ENCODE data around the gene EEPD1. TPM values are rescaled to one million over a fixed set of nuclear protein-coding genes. Genes with fewer than 3 reads are reported as not detected.
"Not testable (repeated sequence)": the region's sequence is repeated elsewhere in the genome, so short reads cannot be mapped to it uniquely, and the experiment has no call there.

EEPD1 gene
- total and polyA plus RNA-seq, 7 experiments from 2014 or later: 2.2 to 15.8 (median 11.3) TPM

- ATAC-seq: no peak
- H3K36me3 ChIP-seq (ENCODE audit: control insufficient read depth in 2 of 3, insufficient read depth in 3 of 3, low read length in 3 of 3): no peaks in the 10 kb centered on the region
- H3K9me3 Mint-ChIP-seq: no peaks in the 10 kb centered on the region
- no peak overlapping the region for H3K4me3 Mint-ChIP-seq
- no peaks in the 10 kb centered on the region for H3K27me3 ChIP-seq (ENCODE audit: control insufficient read depth in 2 of 2, insufficient read depth in 2 of 2, low read length in 2 of 2)
- no peaks in the 10 kb centered on the region for H3K9me3 ChIP-seq (ENCODE audit: control insufficient read depth in 2 of 3, low read length in 3 of 3)
- ChIA-PET CTCF (no interaction called here), POLR2A (no interaction called here)
- peaks cover 0 to 18% (median 0%) of the 10 kb centered on the region in 5 donors for H3K27me3 Mint-ChIP-seq
- H3K27ac Mint-ChIP-seq: no peak overlapping the region
- H3K4me3 ChIP-seq (ENCODE audit: low read length): no peak overlapping the region
- intact Hi-C loops (cut with micrococcal nuclease): no loop called here
- H3K36me3 Mint-ChIP-seq: no peaks in the 10 kb centered on the region
- H3K4me1 Mint-ChIP-seq: peaks cover 0 to 8% (median 6%) of the 10 kb centered on the region in 7 donors
- H3K27ac ChIP-seq (ENCODE audit: low read depth, low read length): no peak overlapping the region
- DNase-seq: no peak
- peaks cover 0 to 5% of the 10 kb centered on the region in 2 donors for H3K4me1 ChIP-seq (ENCODE audit: control insufficient read depth in 2 of 2, insufficient read depth in 2 of 2, low read length in 2 of 2)
Measured at GRCh38 chr7:36148422-36149065, 4.5 kb upstream of the EEPD1 start.

- H3K27me3 ChIP-seq (ENCODE audit: control insufficient read depth in 2 of 2, insufficient read depth in 2 of 2, low read length in 2 of 2); H3K9me3 Mint-ChIP-seq; intact Hi-C loops (cut with micrococcal nuclease); H3K4me3 Mint-ChIP-seq; H3K27ac ChIP-seq (ENCODE audit: low read depth, low read length); POLR2A ChIA-PET; DNase-seq; H3K36me3 ChIP-seq (ENCODE audit: control insufficient read depth in 2 of 3, insufficient read depth in 3 of 3, low read length in 3 of 3); H3K36me3 Mint-ChIP-seq; H3K4me3 ChIP-seq (ENCODE audit: low read length); CTCF ChIA-PET; H3K9me3 ChIP-seq (ENCODE audit: control insufficient read depth in 2 of 3, low read length in 3 of 3); H3K27ac Mint-ChIP-seq; ATAC-seq: not testable (repeated sequence)
- Mint-ChIP-seq H3K4me1 (peaks cover 4 to 13% (median 11%) of the 10 kb centered on the region in 7 donors), H3K27me3 (peaks cover 0 to 24% (median 0%) of the 10 kb centered on the region in 5 donors)
- H3K4me1 ChIP-seq (ENCODE audit: control insufficient read depth in 2 of 2, insufficient read depth in 2 of 2, low read length in 2 of 2): peaks cover 6 to 12% of the 10 kb centered on the region in 2 donors
Measured at GRCh38 chr7:36149240-36149639, 3.8 kb upstream of the EEPD1 start.

- Histone ChIP-seq H3K36me3 (ENCODE audit: control insufficient read depth in 2 of 3, insufficient read depth in 3 of 3, low read length in 3 of 3) (no peaks in the 10 kb centered on the region), H3K27me3 (ENCODE audit: control insufficient read depth in 2 of 2, insufficient read depth in 2 of 2, low read length in 2 of 2) (no peaks in the 10 kb centered on the region), H3K27ac (ENCODE audit: low read depth, low read length) (no peak overlapping the region), H3K4me3 (ENCODE audit: low read length) (no peak overlapping the region), H3K4me1 (ENCODE audit: control insufficient read depth in 2 of 2, insufficient read depth in 2 of 2, low read length in 2 of 2) (peaks cover 7 to 16% of the 10 kb centered on the region in 2 donors), H3K9me3 (ENCODE audit: control insufficient read depth in 2 of 3, low read length in 3 of 3) (no peaks in the 10 kb centered on the region)
- no peak for ATAC-seq
- peak overlapping the region in 1 of 9 donors; percentile 49 for H3K27ac Mint-ChIP-seq
- no peaks in the 10 kb centered on the region for H3K9me3 Mint-ChIP-seq
- peaks cover 5 to 15% (median 12%) of the 10 kb centered on the region in 7 donors for H3K4me1 Mint-ChIP-seq
- ChIA-PET POLR2A (no interaction called here), CTCF (no interaction called here)
- no peak overlapping the region for H3K4me3 Mint-ChIP-seq
- peaks cover 0 to under 1% (median 0%) of the 10 kb centered on the region in 5 donors for H3K36me3 Mint-ChIP-seq
- H3K27me3 Mint-ChIP-seq: peaks cover 0 to 20% (median 0%) of the 10 kb centered on the region in 5 donors
- intact Hi-C loops (cut with micrococcal nuclease): loop anchor here (5.0 to 10.0 kb wide), 6 partner anchors 163 to 1297 kb away; partner anchors contain the start of genes ELMO1 (in 1 of the 2) and SEPTIN7 (in 1 of the 2)
- no peak for DNase-seq
Measured at GRCh38 chr7:36149694-36150452, 3.2 kb upstream of the EEPD1 start.

- POLR2A ChIA-PET: interaction anchor here (0.6 kb wide), 1 partner anchor 285 kb away, joined by 3 read pairs; no protein-coding TSS in a partner anchor
- H3K9me3 Mint-ChIP-seq: no peaks in the 10 kb centered on the region
Measured at GRCh38 chr7:36151921-36152755, 916 bp upstream of the EEPD1 start.

GRCh38 chr7:36153571-36154097 is 580 bp downstream of the EEPD1 start:
- intact Hi-C loops (cut with micrococcal nuclease): loop anchor here (1.0 to 10.0 kb wide), 12 partner anchors 133 to 1294 kb away; partner anchors contain the start of genes ANLN (in 2 of the 2), DPY19L1 (in 2 of the 2), SEPTIN7 (in 2 of the 2) and ELMO1 (in 1 of the 2)
- Mint-ChIP-seq H3K4me3 (peak overlapping the region; percentile 70 to 86 (median 82)), H3K27me3 (peaks cover 0 to 21% (median 0%) of the 10 kb centered on the region in 5 donors), H3K36me3 (peaks cover 0 to 8% (median 0%) of the 10 kb centered on the region in 5 donors), H3K4me1 (peaks cover 12 to 31% (median 24%) of the 10 kb centered on the region in 7 donors), H3K27ac (peak overlapping the region in 3 of 9 donors; percentile 24 to 61 (median 25)), H3K9me3 (no peaks in the 10 kb centered on the region)
- Histone ChIP-seq H3K27ac (ENCODE audit: low read depth, low read length) (peak overlapping the region; percentile 73), H3K4me1 (ENCODE audit: control insufficient read depth in 2 of 2, insufficient read depth in 2 of 2, low read length in 2 of 2) (peaks cover 7 to 16% of the 10 kb centered on the region in 2 donors), H3K27me3 (ENCODE audit: control insufficient read depth in 2 of 2, insufficient read depth in 2 of 2, low read length in 2 of 2) (no peaks in the 10 kb centered on the region), H3K4me3 (ENCODE audit: low read length) (peak overlapping the region; percentile 72), H3K36me3 (ENCODE audit: control insufficient read depth in 2 of 3, insufficient read depth in 3 of 3, low read length in 3 of 3) (no peaks in the 10 kb centered on the region), H3K9me3 (ENCODE audit: control insufficient read depth in 2 of 3, low read length in 3 of 3) (no peaks in the 10 kb centered on the region)
- DNase-seq (peak in 5 of 9 donors; percentile 15 to 45 (median 25)), ATAC-seq (no peak)
- ChIA-PET CTCF (no interaction called here), POLR2A (no interaction called here)

More at GRCh38 chr7:36151921-36152755, 916 bp upstream of the EEPD1 start:
- Mint-ChIP-seq H3K4me1 (peaks cover 12 to 31% (median 24%) of the 10 kb centered on the region in 7 donors), H3K36me3 (peaks cover 0 to 6% (median 0%) of the 10 kb centered on the region in 5 donors), H3K27ac (peak overlapping the region in 8 of 9 donors; percentile 10 to 81 (median 62)), H3K4me3 (peak overlapping the region; percentile 70 to 93 (median 84)), H3K27me3 (peaks cover 0 to 17% (median 0%) of the 10 kb centered on the region in 5 donors)
- H3K4me3 ChIP-seq (ENCODE audit: low read length): peak overlapping the region; percentile 72
- intact Hi-C loops (cut with micrococcal nuclease): loop anchor here (1.0 to 10.0 kb wide), 9 partner anchors 165 to 1295 kb away; partner anchors contain the start of genes HERPUD2 (in 2 of the 2), DPY19L1 (in 1 of the 2), ELMO1 (in 1 of the 2) and SEPTIN7 (in 1 of the 2)
- H3K27ac ChIP-seq (ENCODE audit: low read depth, low read length): peak overlapping the region; percentile 35
- peaks cover 7 to 16% of the 10 kb centered on the region in 2 donors for H3K4me1 ChIP-seq (ENCODE audit: control insufficient read depth in 2 of 2, insufficient read depth in 2 of 2, low read length in 2 of 2)
- H3K36me3 ChIP-seq (ENCODE audit: control insufficient read depth in 2 of 3, insufficient read depth in 3 of 3, low read length in 3 of 3): no peaks in the 10 kb centered on the region
- no peaks in the 10 kb centered on the region for H3K27me3 ChIP-seq (ENCODE audit: control insufficient read depth in 2 of 2, insufficient read depth in 2 of 2, low read length in 2 of 2)
- DNase-seq (no peak), ATAC-seq (no peak)
- H3K9me3 ChIP-seq (ENCODE audit: control insufficient read depth in 2 of 3, low read length in 3 of 3): no peaks in the 10 kb centered on the region
- CTCF ChIA-PET: no interaction called here
